ENCODE data around the gene MAOA.
"Not testable (repeated sequence)": the region's sequence is repeated elsewhere in the genome, so short reads cannot be mapped to it uniquely, and the experiment has no call there.

MAOA gene

GRCh38 chrX:43656005-43656494 lies at the start of gene MAOA:
Gene MAOA (plus strand): TSS chrX:43656299. CDS start chrX:43656342, 43 bp downstream.
- peak; percentile 29 for DNase-seq

DNA sequence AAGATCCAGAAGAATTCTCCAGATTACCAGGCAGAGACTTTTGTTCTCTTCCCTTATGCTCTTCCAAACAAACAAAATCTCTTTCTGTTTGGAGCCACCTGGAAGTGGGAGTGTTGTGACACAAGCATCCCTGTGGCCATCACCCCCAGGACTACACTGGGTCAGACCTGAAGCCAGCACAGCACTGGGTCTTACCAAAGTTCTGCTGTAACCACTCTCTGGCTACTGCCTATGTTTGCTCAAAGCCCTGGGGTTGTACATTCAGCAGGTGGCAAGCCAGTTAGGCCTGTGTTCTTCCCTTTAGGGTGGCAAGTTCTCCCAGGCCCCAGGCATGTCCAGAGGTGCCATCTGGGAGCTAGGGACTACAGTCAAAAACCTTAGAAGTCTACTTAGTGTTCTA lies 43.7 kb upstream of the MAOA start:
- no peak for DNase-seq

DNA sequence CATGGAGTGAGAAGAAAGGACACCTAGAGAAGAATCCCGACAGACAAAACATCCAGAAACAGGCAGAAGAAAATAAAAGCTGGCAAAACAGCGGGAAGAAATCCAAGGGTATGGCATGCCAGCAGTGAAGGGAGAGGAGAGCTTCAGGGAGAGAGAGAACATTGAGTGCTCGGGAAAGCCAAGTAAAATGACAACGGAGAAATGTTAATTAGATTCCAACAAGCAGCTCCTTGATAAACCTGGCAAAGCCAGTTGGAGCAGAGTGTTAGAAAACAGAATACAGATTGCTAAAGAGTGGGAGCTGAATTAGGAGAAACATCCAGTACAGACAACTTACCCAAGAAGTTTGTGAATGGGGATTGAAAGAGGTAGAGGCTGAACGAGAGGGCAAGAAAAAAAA lies 40.4 kb upstream of the MAOA start:
- no peak for DNase-seq

- DNase-seq = no peak
Measured at GRCh38 chrX:43618366-43619205, 37.5 kb upstream of the MAOA start.

GRCh38 chrX:43619861-43620260 lies 36.2 kb upstream of the MAOA start:
- DNase-seq = not testable (repeated sequence)

- DNase-seq = no peak
Measured at GRCh38 chrX:43627147-43627546, 29.0 kb upstream of the MAOA start.

DNA sequence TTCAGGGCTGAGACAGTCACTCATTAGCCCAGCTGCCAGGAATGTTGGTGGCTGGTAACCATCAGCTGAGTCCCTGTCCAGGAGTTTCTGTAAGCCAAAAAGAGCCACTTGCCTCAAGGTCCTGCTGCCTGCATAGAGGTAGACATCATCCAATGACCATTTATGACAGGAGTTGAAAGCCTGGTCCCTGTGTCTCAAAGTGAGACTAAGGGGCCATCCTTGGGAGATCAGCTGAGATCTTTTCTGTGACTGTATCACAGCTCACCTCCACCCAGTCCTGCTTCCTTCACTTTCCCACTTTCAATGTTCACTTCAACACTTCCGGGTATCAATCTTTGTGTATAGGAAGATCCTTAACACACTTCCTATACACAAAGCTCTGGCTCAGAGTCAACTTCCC lies 28.4 kb upstream of the MAOA start:
- no peak for DNase-seq

DNA sequence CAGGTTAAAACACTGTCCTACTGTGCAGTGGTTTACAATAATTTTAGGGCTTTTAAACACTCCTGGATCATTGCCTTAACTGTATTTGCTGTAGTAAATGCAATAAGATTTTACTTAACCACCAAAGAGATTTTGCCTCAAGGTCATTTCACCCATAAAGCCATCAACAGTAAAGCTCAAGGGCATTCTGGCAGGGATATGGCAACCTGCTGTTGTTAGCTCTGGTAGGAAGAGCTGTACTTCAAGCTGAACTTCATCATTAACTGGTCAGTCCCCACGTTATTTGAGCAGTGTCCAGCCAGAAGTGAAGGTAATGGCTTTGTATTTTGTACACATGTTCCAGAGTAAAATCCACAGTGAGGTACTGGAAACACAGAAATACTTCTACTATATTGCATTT lies 26.9 kb upstream of the MAOA start:
- DNase-seq = no peak

DNA sequence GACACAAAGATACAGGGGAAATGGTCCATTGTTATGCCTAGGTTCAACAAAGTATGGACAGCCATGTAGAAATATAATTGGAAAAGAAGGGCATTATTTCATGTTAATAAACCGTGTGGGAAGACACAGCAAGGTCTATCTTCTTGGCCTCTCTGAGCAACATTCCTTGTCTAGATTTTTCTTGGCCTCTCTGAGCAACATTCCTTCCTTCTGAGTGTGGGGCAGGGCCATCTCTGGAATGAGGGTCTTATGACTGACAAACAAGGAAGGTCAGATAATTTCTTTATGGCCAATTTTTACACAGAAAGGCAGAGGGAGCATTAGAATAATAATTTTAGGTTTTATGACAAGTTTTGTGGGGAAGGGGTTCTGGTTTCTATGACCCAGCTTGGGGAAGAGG lies 24.3 kb upstream of the MAOA start:
- no peak for DNase-seq

GRCh38 chrX:43633081-43633480 lies 23.0 kb upstream of the MAOA start:
- DNase-seq = no peak

GRCh38 chrX:43633757-43634156 lies 22.3 kb upstream of the MAOA start:
- DNase-seq = no peak

DNA sequence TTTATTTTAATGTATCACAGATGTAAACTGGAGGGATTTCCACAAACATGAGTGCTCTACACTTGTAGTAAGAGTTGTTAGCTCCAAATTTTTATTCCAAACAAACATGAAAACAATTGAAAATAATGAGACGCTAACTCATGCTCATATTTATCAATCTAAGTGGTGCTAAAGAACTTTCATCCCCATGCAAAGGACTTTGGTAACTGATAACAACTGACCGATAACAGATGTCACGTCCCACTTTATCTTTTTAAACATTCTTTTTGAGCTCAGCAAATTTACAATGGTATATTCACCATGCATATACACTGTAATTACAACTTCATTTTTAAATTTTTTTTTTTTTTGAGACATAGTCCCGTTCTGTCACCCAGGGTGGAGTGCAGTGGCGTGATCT lies 15.6 kb upstream of the MAOA start:
- DNase-seq = no peak

DNA sequence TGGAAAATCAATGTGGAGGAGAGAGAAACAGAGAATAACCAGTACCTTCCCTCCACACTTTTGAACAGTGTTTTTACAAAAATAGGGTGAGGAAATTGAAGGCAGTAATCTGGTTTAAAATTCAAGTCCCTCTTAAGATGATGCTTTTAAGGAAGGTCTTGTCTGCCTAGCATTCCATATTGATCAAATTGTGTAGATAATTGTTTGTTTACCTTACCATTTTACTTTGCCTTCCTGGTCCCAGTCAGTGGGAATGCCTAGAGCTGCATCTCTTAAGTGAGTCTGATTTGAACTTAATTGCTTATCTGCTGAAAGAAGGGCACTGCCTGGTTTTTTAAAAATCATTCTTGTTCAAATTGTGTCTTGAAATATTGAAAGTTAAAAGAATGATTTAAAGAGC lies 14.4 kb upstream of the MAOA start:
- DNase-seq = no peak

DNA sequence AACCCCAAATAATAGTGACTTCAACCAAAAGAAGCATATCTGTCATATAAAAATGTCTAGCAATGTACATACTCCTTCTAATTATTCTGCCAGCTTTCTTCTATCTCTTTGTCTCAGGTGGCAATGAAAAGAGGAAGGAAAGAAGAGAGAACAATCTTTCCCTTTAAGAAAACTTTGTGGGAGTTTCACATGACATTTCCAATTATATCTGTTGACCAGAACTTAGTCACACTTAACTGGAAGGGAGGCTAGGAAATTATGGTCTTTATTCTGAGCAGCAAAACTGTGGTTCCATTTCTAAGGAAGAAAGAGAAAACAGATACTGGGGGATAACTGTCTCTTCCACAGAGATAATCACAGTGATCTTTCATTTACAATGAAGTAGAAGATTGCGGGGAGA lies 12.9 kb upstream of the MAOA start:
- DNase-seq = no peak

- no peak for DNase-seq
Measured at GRCh38 chrX:43643662-43644061, 12.4 kb upstream of the MAOA start.

GRCh38 chrX:43644124-43644701 lies 11.9 kb upstream of the MAOA start:
- no peak for DNase-seq

DNA sequence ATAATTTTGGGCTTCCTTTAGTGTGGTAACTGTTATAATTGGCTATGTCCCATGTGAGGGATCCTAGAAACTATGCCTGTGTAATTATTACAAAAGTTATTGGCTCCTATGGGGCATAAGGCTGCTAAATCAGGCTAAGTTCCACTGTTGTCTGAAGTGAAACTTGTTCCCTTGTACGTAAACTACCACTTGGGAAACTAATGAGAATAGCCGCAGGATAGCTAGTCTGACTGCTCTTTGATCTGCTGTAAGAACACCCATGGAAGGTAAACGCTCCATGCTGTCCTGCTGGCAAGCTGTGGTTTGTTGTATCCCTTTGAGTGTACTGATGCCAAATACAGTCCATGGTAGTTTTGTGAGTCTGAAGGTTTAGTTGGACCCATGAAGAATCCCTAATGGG lies 9.3 kb upstream of the MAOA start:
- DNase-seq = no peak

DNA sequence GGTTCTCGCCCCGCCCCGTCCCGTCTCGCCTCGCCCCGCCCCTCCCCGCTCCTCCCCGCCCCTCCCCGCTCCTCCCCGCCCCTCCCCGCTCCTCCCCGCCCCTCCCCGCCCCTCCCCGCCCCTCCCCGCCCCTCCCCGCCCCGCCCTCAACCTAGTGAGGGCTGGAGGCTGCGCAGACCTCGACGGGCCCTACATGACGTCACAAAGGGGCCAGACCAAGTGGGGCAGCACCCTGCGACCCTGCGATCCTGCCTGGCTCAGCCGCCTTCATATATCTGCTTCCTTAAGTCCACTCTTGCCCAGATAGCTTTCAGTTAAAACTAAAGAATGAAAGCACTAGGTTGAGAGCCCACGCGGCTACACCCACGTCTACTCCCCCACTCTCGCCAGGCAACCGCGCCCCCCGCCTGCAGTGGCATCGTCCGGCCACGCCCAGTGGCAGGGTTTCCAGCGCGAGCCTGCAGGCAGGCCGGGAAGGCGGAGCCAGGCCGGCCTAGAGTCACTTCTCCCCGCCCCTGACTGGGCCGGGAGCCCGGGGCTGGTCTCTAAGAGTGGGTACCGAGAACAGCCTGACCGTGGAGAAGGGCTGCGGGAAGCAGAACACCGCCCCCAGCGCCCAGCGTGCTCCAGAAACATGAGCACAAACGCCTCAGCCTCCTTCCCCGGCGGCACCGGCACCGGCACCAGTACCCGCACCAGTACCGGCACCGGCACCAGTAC lies 1.5 kb upstream of the MAOA start:
- peak; percentile 84 for DNase-seq

GRCh38 chrX:43655151-43656004 lies 721 bp upstream of the MAOA start:
- DNase-seq = peak; percentile 30

DNA sequence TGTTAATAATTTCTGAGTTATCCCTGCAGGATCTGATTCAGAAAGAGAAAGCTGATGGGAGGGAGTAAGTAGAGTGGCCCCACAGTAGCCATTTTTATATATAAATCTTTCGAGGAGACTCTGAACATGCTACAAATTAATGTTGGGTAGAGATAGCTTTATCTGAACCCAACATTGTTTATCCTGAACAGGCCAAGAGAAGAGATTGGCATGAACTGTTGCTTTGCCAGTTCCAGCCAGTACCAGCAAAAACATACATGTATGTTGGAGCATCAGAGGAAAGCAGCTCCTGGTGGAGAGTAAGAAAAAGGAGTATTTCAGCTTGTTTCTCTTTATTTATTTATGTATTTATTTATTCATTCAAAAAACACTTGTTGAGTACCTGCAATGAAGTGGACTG lies 1.6 kb downstream of the MAOA start:
- DNase-seq = no peak

GRCh38 chrX:43661521-43662240 lies 5.6 kb downstream of the MAOA start:
- no peak for DNase-seq

DNA sequence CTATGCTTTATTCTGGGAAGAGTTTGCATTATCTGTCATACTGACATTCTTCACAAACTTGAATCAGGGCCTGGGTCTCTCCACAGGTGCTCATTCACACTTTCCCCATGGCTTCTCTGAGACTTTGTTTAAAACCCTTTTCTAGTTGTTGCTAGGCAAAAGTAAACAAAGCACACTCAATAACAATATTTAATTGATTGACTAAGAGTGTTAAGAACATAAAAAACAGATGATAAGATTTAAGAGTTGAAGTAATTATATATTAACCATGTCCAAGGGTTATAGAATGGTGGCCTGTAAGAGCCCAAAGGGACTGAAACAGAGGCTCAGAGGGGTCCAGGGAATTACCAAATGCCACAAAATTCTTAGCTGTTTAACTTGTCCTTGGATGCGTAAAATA lies 7.1 kb downstream of the MAOA start:
- no peak for DNase-seq

All from NCI-H510A (cell line).